ENCODE data around the gene ANGEL1. TPM values are rescaled to one million over a fixed set of nuclear protein-coding genes. Genes with fewer than 3 reads are reported as not detected.

The ANGEL1 gene
- polyA plus RNA-seq, 1 of the 3 experiments (the other 2 are of a cell fraction): 14.1 TPM

DNA sequence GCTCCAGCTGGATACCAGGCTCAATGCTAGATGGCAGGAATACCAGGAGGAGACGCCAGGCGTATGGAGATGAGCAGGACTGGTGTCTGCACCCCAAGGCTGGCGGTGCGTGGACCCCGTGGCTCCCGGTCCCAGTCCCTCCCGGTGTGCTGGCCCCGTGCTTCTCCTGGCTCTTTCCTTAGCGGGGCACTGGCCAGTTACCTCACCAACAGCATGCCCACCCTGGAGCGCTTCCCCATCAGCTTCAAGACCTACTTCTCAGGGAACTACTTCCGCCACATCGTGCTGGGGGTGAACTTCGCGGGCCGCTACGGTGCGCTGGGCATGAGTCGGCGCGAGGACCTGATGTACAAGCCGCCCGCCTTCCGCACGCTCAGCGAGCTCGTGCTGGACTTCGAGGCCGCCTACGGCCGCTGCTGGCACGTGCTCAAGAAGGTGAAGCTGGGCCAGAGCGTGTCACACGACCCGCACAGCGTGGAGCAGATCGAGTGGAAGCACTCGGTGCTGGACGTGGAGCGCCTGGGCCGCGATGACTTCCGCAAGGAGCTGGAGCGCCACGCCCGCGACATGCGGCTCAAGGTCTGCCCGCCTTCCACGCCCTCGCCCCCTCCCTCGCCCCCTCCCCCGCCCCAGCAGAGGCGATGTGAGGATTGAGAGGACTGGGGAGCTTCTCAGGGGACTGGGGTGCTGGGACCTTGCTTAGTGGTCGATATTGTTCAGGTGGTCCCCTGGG lies 36.8 kb downstream of the ANGEL1 start:
- POLR2A ChIA-PET: interaction anchor here (0.5 to 0.6 kb wide), 2 partner anchors 11 to 159 kb away, joined by 3 read pairs; no protein-coding TSS in a partner anchor
- DNase-seq: no peak
- H3K4me1 ChIP-seq (ENCODE audit: control insufficient read depth in 1 of 2, insufficient read depth in 2 of 2, low read depth in 1 of 2, low read length in 1 of 2): peaks cover 19 to 46% of the 10 kb centered on the region in 2 experiments
- no peaks in the 10 kb centered on the region for H3K9me3 ChIP-seq
- no peak overlapping the region for H3K9ac ChIP-seq
- H3K4me2 ChIP-seq: no peak overlapping the region
- H4K20me1 ChIP-seq (ENCODE audit: insufficient read depth): no peaks in the 10 kb centered on the region
- no peaks in the 10 kb centered on the region for H3K79me2 ChIP-seq (ENCODE audit: insufficient read depth)
- CTCF ChIA-PET: interaction anchor here (1.2 to 2.5 kb wide), 3 partner anchors 9 to 65 kb away, joined by 3 to 14 read pairs (median 10); no protein-coding TSS in a partner anchor
- TF ChIP-seq FOXJ3 (CRISPR knock-in tag; IDR thresholded peaks at IDR 0.05) (no peak), YY1 (IDR thresholded peaks at IDR 0.05; ENCODE audit: low read depth) (no peak), JUND (IDR thresholded peaks at IDR 0.05) (no peak), MXI1 (IDR thresholded peaks at IDR 0.05; ENCODE audit: low read depth, low read length) (no peak)
- TF ChIP-seq, protein P1, sequence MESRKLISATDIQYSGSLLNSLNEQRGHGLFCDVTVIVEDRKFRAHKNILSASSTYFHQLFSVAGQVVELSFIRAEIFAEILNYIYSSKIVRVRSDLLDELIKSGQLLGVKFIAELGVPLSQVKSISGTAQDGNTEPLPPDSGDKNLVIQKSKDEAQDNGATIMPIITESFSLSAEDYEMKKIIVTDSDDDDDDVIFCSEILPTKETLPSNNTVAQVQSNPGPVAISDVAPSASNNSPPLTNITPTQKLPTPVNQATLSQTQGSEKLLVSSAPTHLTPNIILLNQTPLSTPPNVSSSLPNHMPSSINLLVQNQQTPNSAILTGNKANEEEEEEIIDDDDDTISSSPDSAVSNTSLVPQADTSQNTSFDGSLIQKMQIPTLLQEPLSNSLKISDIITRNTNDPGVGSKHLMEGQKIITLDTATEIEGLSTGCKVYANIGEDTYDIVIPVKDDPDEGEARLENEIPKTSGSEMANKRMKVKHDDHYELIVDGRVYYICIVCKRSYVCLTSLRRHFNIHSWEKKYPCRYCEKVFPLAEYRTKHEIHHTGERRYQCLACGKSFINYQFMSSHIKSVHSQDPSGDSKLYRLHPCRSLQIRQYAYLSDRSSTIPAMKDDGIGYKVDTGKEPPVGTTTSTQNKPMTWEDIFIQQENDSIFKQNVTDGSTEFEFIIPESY (IDR thresholded peaks at IDR 0.05; ENCODE audit: borderline replicate concordance, low read depth): no peak
- no peak overlapping the region for H2AFZ ChIP-seq (ENCODE audit: low read depth)
- H3K4me3 ChIP-seq (ENCODE audit: low read depth in 2 of 2, low read length in 1 of 2): no peak overlapping the region
- no peaks in the 10 kb centered on the region for H3F3A ChIP-seq (replicated peaks; ENCODE audit: insufficient read depth)
- no peaks in the 10 kb centered on the region for H3K36me3 ChIP-seq (replicated peaks in 1 of 2; ENCODE audit: control insufficient read depth in 1 of 2, insufficient read depth in 2 of 2, low read length in 1 of 2)
- no peaks in the 10 kb centered on the region for H3K27me3 ChIP-seq (ENCODE audit: insufficient read depth)
- no peaks in the 10 kb centered on the region for H3K9me2 ChIP-seq
- 97% methylated on average over 54 of the region's 54 CpGs for WGBS (ENCODE audit: low lambda C conversion rate)
- H3K27ac ChIP-seq (ENCODE audit: low read depth in 2 of 2, low read length in 1 of 2): no peak overlapping the region; a peak in 1 of 4 replicates

DNA sequence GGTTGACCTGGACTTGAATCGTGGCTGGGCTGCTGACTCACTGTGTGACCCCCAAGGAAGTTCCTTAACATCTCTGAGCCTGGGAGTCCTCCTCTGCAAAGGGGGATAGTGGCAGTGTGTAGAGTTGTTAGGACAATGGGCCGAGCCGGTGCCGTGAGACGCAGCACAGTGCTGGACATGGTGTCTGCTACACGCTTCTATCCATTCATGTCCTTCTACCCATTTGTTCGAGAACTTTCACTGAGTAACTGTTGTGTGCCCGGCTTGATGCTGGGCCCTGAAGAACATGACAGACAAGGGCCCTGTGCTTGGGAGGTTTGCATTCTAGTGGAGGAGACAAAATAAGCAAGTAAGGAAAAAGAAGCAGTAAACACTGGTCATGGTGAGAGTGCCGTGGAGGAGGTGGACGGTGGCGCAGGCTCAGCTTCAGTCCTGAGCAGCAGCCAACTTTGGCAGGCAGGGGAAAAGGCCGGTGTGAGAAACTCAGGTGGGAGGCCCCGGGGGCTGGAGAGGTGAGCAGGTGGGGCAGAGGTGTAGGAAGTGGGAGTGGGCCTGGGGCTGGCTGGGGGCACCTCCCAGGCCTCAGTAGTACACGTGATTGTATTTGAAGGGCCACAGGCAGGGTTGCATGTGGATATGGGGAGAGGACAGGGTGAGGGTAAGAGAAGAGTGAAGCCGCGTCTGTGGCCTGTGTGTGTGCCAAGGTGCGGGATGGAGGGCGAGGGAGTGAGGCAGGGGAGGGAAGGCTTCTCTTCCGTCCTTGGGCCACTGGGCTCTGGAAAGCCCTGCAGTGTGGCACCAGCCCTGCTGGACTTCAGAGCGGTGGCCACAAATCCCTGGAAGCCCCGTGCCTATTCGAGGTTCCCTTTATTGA lies 37.6 kb downstream of the ANGEL1 start:
- Histone ChIP-seq H3K4me3 (ENCODE audit: low read depth in 2 of 2, low read length in 1 of 2) (no peak overlapping the region), H3K4me2 (no peak overlapping the region), H3K27ac (ENCODE audit: low read depth in 2 of 2, low read length in 1 of 2) (no peak overlapping the region), H3K4me1 (ENCODE audit: control insufficient read depth in 1 of 2, insufficient read depth in 2 of 2, low read depth in 1 of 2, low read length in 1 of 2) (peaks cover 14 to 38% of the 10 kb centered on the region in 2 experiments), H3K79me2 (ENCODE audit: insufficient read depth) (no peaks in the 10 kb centered on the region), H4K20me1 (ENCODE audit: insufficient read depth) (no peaks in the 10 kb centered on the region), H3K36me3 (replicated peaks in 1 of 2; ENCODE audit: control insufficient read depth in 1 of 2, insufficient read depth in 2 of 2, low read length in 1 of 2) (no peaks in the 10 kb centered on the region), H3K9me2 (no peaks in the 10 kb centered on the region), H3K9ac (no peak overlapping the region), H2AFZ (ENCODE audit: low read depth) (no peak overlapping the region), H3F3A (replicated peaks; ENCODE audit: insufficient read depth) (no peaks in the 10 kb centered on the region), H3K27me3 (ENCODE audit: insufficient read depth) (no peaks in the 10 kb centered on the region), H3K9me3 (no peaks in the 10 kb centered on the region)
- TF ChIP-seq RAD21 (IDR thresholded peaks at IDR 0.05; ENCODE audit: low read length) (no peak), TCF12 (IDR thresholded peaks at IDR 0.05) (no peak)
- 93% methylated on average over 22 of the region's 22 CpGs for WGBS (ENCODE audit: low lambda C conversion rate)
- ChIA-PET POLR2A (no interaction called here), CTCF (interaction anchor here (2.1 to 2.5 kb wide), 3 partner anchors 10 to 64 kb away, joined by 9 to 14 read pairs (median 10); no protein-coding TSS in a partner anchor)
- DNase-seq: no peak

Data from SK-N-SH (cell line).